ENCODE measurements around the gene MRPL21.

Gene MRPL21

GRCh38 chr11:68854273-68854958 lies 49.2 kb downstream of the MRPL21 start:
- Histone ChIP-seq H3K14ac (ENCODE audit: low read length) (peak overlapping the region; percentile 74), H3K4me1 (ENCODE audit: control insufficient read depth in 2 of 2, insufficient read depth in 1 of 2, low read depth in 1 of 2, low read length in 2 of 2) (peaks cover 2 to 3% of the 10 kb centered on the region in 2 donors), H2AK5ac (ENCODE audit: low read depth, low read length) (peak overlapping the region; percentile 33), H4K8ac (ENCODE audit: low read depth, low read length) (peak overlapping the region; percentile 27), H3K79me1 (ENCODE audit: low read depth, low read length) (no peaks in the 10 kb centered on the region), H3K4me2 (ENCODE audit: insufficient read depth, low read length, poor library complexity, severe bottlenecking) (peak overlapping the region; percentile 64), H3K9ac (ENCODE audit: low read depth, low read length, poor library complexity) (no peak overlapping the region), H2BK120ac (ENCODE audit: low read depth, low read length) (no peak overlapping the region), H3K4me3 (ENCODE audit: low read length in 2 of 2) (peak overlapping the region in 1 of 2 donors; percentile 72), H3K36me3 (replicated peaks in 1 of 2; ENCODE audit: control insufficient read depth in 2 of 2, insufficient read depth in 2 of 2, low read length in 2 of 2) (no peaks in the 10 kb centered on the region), H3K27me3 (ENCODE audit: control insufficient read depth in 3 of 3, insufficient read depth in 3 of 3, low read depth in 1 of 3, low read length in 3 of 3) (peaks cover 11 to 48% (median 33%) of the 10 kb centered on the region in 3 experiments), H4K91ac (ENCODE audit: low read depth, low read length, poor library complexity) (no peak overlapping the region), H3K23ac (ENCODE audit: low read depth, low read length, poor library complexity) (peak overlapping the region; percentile 62), H3K4ac (ENCODE audit: low read length) (no peak overlapping the region), H2BK15ac (ENCODE audit: low read length) (no peak overlapping the region), H3K18ac (ENCODE audit: low read length) (peak overlapping the region; percentile 86), H2BK12ac (ENCODE audit: low read length) (no peak overlapping the region), H3K9me3 (replicated peaks in 1 of 2; ENCODE audit: control insufficient read depth in 2 of 2, insufficient read depth in 1 of 2, low read depth in 1 of 2, low read length in 2 of 2) (peaks cover 0 to 5% of the 10 kb centered on the region in 2 donors), H2BK5ac (ENCODE audit: low read length) (no peak overlapping the region), H3K27ac (replicated peaks; ENCODE audit: low read length) (no peak overlapping the region), H2AFZ (ENCODE audit: low read length) (peak overlapping the region; percentile 75)
- no peak for DNase-seq (ENCODE audit: low spot score)
- WGBS, 2 donors (ENCODE audit: extremely low coverage in 2 of 2, insufficient read length in 2 of 2, insufficient replicate concordance in 1 of 2) = no CpG with 5 or more reads among the region's 42 CpGs

- Histone ChIP-seq H3K79me1 (ENCODE audit: low read depth, low read length) (no peaks in the 10 kb centered on the region), H2BK120ac (ENCODE audit: low read depth, low read length) (no peak overlapping the region), H3K27ac (replicated peaks; ENCODE audit: low read length) (no peak overlapping the region), H3K14ac (ENCODE audit: low read length) (peak overlapping the region; percentile 56), H2AK5ac (ENCODE audit: low read depth, low read length) (no peak overlapping the region), H2BK5ac (ENCODE audit: low read length) (no peak overlapping the region), H2BK15ac (ENCODE audit: low read length) (no peak overlapping the region), H3K23ac (ENCODE audit: low read depth, low read length, poor library complexity) (peak overlapping the region; percentile 73), H4K91ac (ENCODE audit: low read depth, low read length, poor library complexity) (no peak overlapping the region), H3K36me3 (replicated peaks in 1 of 2; ENCODE audit: control insufficient read depth in 2 of 2, insufficient read depth in 2 of 2, low read length in 2 of 2) (no peaks in the 10 kb centered on the region), H3K4me1 (ENCODE audit: control insufficient read depth in 2 of 2, insufficient read depth in 1 of 2, low read depth in 1 of 2, low read length in 2 of 2) (peaks cover 2 to 3% of the 10 kb centered on the region in 2 donors), H3K9ac (ENCODE audit: low read depth, low read length, poor library complexity) (no peak overlapping the region), H2BK12ac (ENCODE audit: low read length) (peak overlapping the region; percentile 16), H3K4me3 (ENCODE audit: low read length in 2 of 2) (no peak overlapping the region), H3K27me3 (ENCODE audit: control insufficient read depth in 3 of 3, insufficient read depth in 3 of 3, low read depth in 1 of 3, low read length in 3 of 3) (peaks cover 11 to 61% (median 39%) of the 10 kb centered on the region in 3 experiments), H4K8ac (ENCODE audit: low read depth, low read length) (no peak overlapping the region), H3K4me2 (ENCODE audit: insufficient read depth, low read length, poor library complexity, severe bottlenecking) (no peak overlapping the region), H3K18ac (ENCODE audit: low read length) (peak overlapping the region; percentile 59), H2AFZ (ENCODE audit: low read length) (no peak overlapping the region), H3K9me3 (replicated peaks in 1 of 2; ENCODE audit: control insufficient read depth in 2 of 2, insufficient read depth in 1 of 2, low read depth in 1 of 2, low read length in 2 of 2) (peaks cover 0 to 3% of the 10 kb centered on the region in 2 donors), H3K4ac (ENCODE audit: low read length) (no peak overlapping the region)
- DNase-seq (ENCODE audit: low spot score) = no peak
- WGBS, 2 donors (ENCODE audit: extremely low coverage in 2 of 2, insufficient read length in 2 of 2, insufficient replicate concordance in 1 of 2) = no CpG with 5 or more reads among the region's 8 CpGs
These were observed 51.0 kb downstream of the MRPL21 start for GRCh38 chr11:68852628-68853027.

DNA sequence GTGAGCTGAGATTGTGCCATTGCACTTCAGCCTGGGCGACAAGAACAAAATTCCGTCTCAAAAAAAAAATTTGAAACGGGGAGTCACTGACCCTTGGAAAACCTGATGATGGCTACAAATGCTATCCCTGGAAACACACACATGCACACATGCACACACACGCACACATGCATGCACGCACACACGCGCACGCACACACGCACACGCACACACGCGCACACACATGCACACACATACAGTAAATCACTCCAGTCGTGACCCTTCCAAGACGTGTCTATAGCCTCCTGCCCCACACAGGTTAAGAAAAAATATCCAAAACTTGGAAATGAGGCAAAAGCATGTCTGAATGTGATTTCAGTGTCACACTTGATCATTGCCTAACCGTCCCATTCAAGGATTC lies 55.2 kb downstream of the MRPL21 start:
- Histone ChIP-seq H4K8ac (ENCODE audit: low read depth, low read length) (no peak overlapping the region), H3K9me3 (replicated peaks in 1 of 2; ENCODE audit: control insufficient read depth in 2 of 2, insufficient read depth in 1 of 2, low read depth in 1 of 2, low read length in 2 of 2) (peaks cover 0 to 3% of the 10 kb centered on the region in 2 donors), H3K18ac (ENCODE audit: low read length) (no peak overlapping the region), H3K27ac (replicated peaks; ENCODE audit: low read length) (no peak overlapping the region), H2BK15ac (ENCODE audit: low read length) (no peak overlapping the region), H2BK120ac (ENCODE audit: low read depth, low read length) (no peak overlapping the region), H3K9ac (ENCODE audit: low read depth, low read length, poor library complexity) (no peak overlapping the region), H4K91ac (ENCODE audit: low read depth, low read length, poor library complexity) (no peak overlapping the region), H3K4ac (ENCODE audit: low read length) (no peak overlapping the region), H3K36me3 (replicated peaks in 1 of 2; ENCODE audit: control insufficient read depth in 2 of 2, insufficient read depth in 2 of 2, low read length in 2 of 2) (no peaks in the 10 kb centered on the region), H3K27me3 (ENCODE audit: control insufficient read depth in 3 of 3, insufficient read depth in 3 of 3, low read depth in 1 of 3, low read length in 3 of 3) (peaks cover 11 to 71% (median 46%) of the 10 kb centered on the region in 3 experiments), H2BK5ac (ENCODE audit: low read length) (no peak overlapping the region), H3K23ac (ENCODE audit: low read depth, low read length, poor library complexity) (peak overlapping the region; percentile 44), H3K4me3 (ENCODE audit: low read length in 2 of 2) (peak overlapping the region in 1 of 2 donors; percentile 69), H3K79me1 (ENCODE audit: low read depth, low read length) (no peaks in the 10 kb centered on the region), H3K4me1 (ENCODE audit: control insufficient read depth in 2 of 2, insufficient read depth in 1 of 2, low read depth in 1 of 2, low read length in 2 of 2) (peaks cover 2 to 5% of the 10 kb centered on the region in 2 donors), H3K14ac (ENCODE audit: low read length) (no peak overlapping the region), H2AFZ (ENCODE audit: low read length) (no peak overlapping the region), H2AK5ac (ENCODE audit: low read depth, low read length) (no peak overlapping the region), H2BK12ac (ENCODE audit: low read length) (no peak overlapping the region), H3K4me2 (ENCODE audit: insufficient read depth, low read length, poor library complexity, severe bottlenecking) (no peak overlapping the region)
- WGBS, 2 donors (ENCODE audit: extremely low coverage in 2 of 2, insufficient read length in 2 of 2, insufficient replicate concordance in 1 of 2) = no CpG with 5 or more reads among the region's 15 CpGs
- DNase-seq (ENCODE audit: low spot score) = no peak

DNA sequence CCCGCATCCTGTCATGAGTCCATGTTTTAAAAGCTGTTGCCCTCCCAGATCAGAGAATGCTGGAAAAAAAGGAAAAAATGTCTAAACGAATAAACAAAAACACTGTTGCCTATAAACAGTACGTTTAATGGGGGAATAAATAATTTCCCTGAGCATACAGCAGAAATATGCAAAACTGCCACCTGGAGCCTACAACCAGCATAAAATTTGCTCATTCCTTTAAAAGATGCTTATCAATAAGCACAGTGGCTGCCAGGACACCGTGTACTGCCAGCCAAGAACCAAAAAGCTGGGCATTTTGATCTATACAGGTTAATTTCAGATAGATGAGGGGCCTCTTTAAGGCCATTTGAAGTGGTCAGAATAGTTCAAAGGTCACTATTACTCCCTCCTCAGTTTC lies 56.2 kb downstream of the MRPL21 start:
- Histone ChIP-seq H3K4ac (ENCODE audit: low read length) (no peak overlapping the region), H3K79me1 (ENCODE audit: low read depth, low read length) (no peaks in the 10 kb centered on the region), H2BK120ac (ENCODE audit: low read depth, low read length) (no peak overlapping the region), H3K9me3 (replicated peaks in 1 of 2; ENCODE audit: control insufficient read depth in 2 of 2, insufficient read depth in 1 of 2, low read depth in 1 of 2, low read length in 2 of 2) (peaks cover 0 to 2% of the 10 kb centered on the region in 2 donors), H4K8ac (ENCODE audit: low read depth, low read length) (no peak overlapping the region), H2BK12ac (ENCODE audit: low read length) (no peak overlapping the region), H3K14ac (ENCODE audit: low read length) (no peak overlapping the region), H3K27ac (replicated peaks; ENCODE audit: low read length) (no peak overlapping the region), H3K4me2 (ENCODE audit: insufficient read depth, low read length, poor library complexity, severe bottlenecking) (no peak overlapping the region), H3K18ac (ENCODE audit: low read length) (no peak overlapping the region), H2BK15ac (ENCODE audit: low read length) (no peak overlapping the region), H3K23ac (ENCODE audit: low read depth, low read length, poor library complexity) (no peak overlapping the region), H4K91ac (ENCODE audit: low read depth, low read length, poor library complexity) (no peak overlapping the region), H3K27me3 (ENCODE audit: control insufficient read depth in 3 of 3, insufficient read depth in 3 of 3, low read depth in 1 of 3, low read length in 3 of 3) (peaks cover 21 to 73% (median 50%) of the 10 kb centered on the region in 3 experiments), H3K4me1 (ENCODE audit: control insufficient read depth in 2 of 2, insufficient read depth in 1 of 2, low read depth in 1 of 2, low read length in 2 of 2) (peaks cover 2 to 5% of the 10 kb centered on the region in 2 donors), H3K9ac (ENCODE audit: low read depth, low read length, poor library complexity) (no peak overlapping the region), H2AK5ac (ENCODE audit: low read depth, low read length) (no peak overlapping the region), H3K4me3 (ENCODE audit: low read length in 2 of 2) (no peak overlapping the region), H3K36me3 (replicated peaks in 1 of 2; ENCODE audit: control insufficient read depth in 2 of 2, insufficient read depth in 2 of 2, low read length in 2 of 2) (no peaks in the 10 kb centered on the region), H2BK5ac (ENCODE audit: low read length) (no peak overlapping the region), H2AFZ (ENCODE audit: low read length) (no peak overlapping the region)
- DNase-seq (ENCODE audit: low spot score) = no peak
- WGBS, 2 donors (ENCODE audit: extremely low coverage in 2 of 2, insufficient read length in 2 of 2, insufficient replicate concordance in 1 of 2) = no CpG with 5 or more reads among the region's 4 CpGs

Data from neuronal stem cell (in vitro differentiated cells).